HEK293 (cell line): ENCODE data around the gene RIC3.

Experiments used
- CTCF ChIP-seq: fragments of 450-650 bp; formaldehyde crosslinking; IDR thresholded peaks from 2 replicates; pipeline ENCODE4 v1.5.1; 2016; ENCODE audit warnings: missing biosample characterization, missing genetic modification characterization
- HOXA7 ChIP-seq: sonication (generic); formaldehyde crosslinking; IDR thresholded peaks from 2 replicates; pipeline ENCODE4 v1.8.1; 2022; ENCODE audit warnings: missing genetic modification reagents, borderline replicate concordance
- MZF1 ChIP-seq: fragments of 450-650 bp; formaldehyde crosslinking; IDR thresholded peaks from 2 replicates; pipeline ENCODE4 v1.5.1; 2017; ENCODE audit warnings: missing biosample characterization, missing genetic modification characterization, borderline replicate concordance
- RBAK ChIP-seq: fragments of 450-650 bp; formaldehyde crosslinking; IDR thresholded peaks from 2 replicates; pipeline ENCODE4 v1.5.1; 2016; ENCODE audit warnings: missing biosample characterization, missing genetic modification characterization
- SP7 ChIP-seq: fragments of 450-650 bp; formaldehyde crosslinking; IDR thresholded peaks from 2 replicates; pipeline ENCODE4 v1.5.1; 2016; ENCODE audit warnings: missing biosample characterization, missing genetic modification characterization
- TRIM28 ChIP-seq: IDR thresholded peaks from 2 replicates; pipeline ENCODE4 v1.6.1; 2011; ENCODE audit warnings: low read length, control low read depth, borderline replicate concordance
- ZBTB10 ChIP-seq: fragments of 450-650 bp; formaldehyde crosslinking; IDR thresholded peaks from 2 replicates; pipeline ENCODE4 v1.5.1; 2016; ENCODE audit warnings: missing biosample characterization, missing genetic modification characterization
- ZNF148 ChIP-seq: fragments of 450-650 bp; formaldehyde crosslinking; IDR thresholded peaks from 2 replicates; pipeline ENCODE4 v1.5.0; 2017; ENCODE audit warnings: missing biosample characterization, missing genetic modification characterization, borderline replicate concordance
- ZNF16 ChIP-seq: fragments of 450-650 bp; formaldehyde crosslinking; IDR thresholded peaks from 2 replicates; pipeline ENCODE4 v1.5.1; 2016; ENCODE audit warnings: low read depth, missing biosample characterization, missing genetic modification characterization
- ZNF239 ChIP-seq: fragments of 450-650 bp; formaldehyde crosslinking; IDR thresholded peaks from 2 replicates; pipeline ENCODE4 v1.5.1; 2016; ENCODE audit warnings: missing biosample characterization, missing genetic modification characterization
- ZNF629 ChIP-seq: fragments of 450-650 bp; formaldehyde crosslinking; IDR thresholded peaks from 2 replicates; pipeline ENCODE4 v1.5.1; 2017; ENCODE audit warnings: missing biosample characterization, missing genetic modification characterization
- ZNF670 ChIP-seq: fragments of 450-650 bp; formaldehyde crosslinking; IDR thresholded peaks from 2 replicates; pipeline ENCODE4 v1.5.1; 2016; ENCODE audit warnings: missing biosample characterization, missing genetic modification characterization, low read depth
- ZSCAN30 ChIP-seq: fragments of 450-650 bp; IDR thresholded peaks from 2 replicates; pipeline ENCODE4 v1.5.1; 2018; ENCODE audit warnings: missing biosample characterization, mild to moderate bottlenecking, missing genetic modification characterization, moderate library complexity
- ZSCAN5A ChIP-seq: fragments of 450-650 bp; formaldehyde crosslinking; IDR thresholded peaks from 2 replicates; pipeline ENCODE4 v1.5.1; 2016; ENCODE audit warnings: missing biosample characterization, missing genetic modification characterization

GRCh38 chr11:8070417-8071115, 98.3 kb downstream of the RIC3 start:
- TF ChIP-seq CTCF: no peak
- no peak for TF ChIP-seq ZBTB10 (tag by site-specific recombination)
- no peak for TF ChIP-seq ZNF629
- no peak for TF ChIP-seq HOXA7 (CRISPR knock-in tag)
- TF ChIP-seq RBAK (tag by site-specific recombination): no peak
- no peak for TF ChIP-seq TRIM28
- no peak for TF ChIP-seq SP7 (tag by site-specific recombination)
- TF ChIP-seq ZSCAN5A (tag by site-specific recombination): no peak
- TF ChIP-seq ZNF148 (tag by site-specific recombination): no peak
- no peak for TF ChIP-seq ZNF16 (tag by site-specific recombination)
- no peak for TF ChIP-seq ZNF670 (tag by site-specific recombination)
- TF ChIP-seq ZSCAN30 (tag by site-specific recombination): no peak
- TF ChIP-seq ZNF239 (tag by site-specific recombination): no peak
- TF ChIP-seq MZF1 (tag by site-specific recombination): no peak
